ENCODE results near the gene CD226. TPM values are rescaled to one million over a fixed set of nuclear protein-coding genes. Genes with fewer than 3 reads are reported as not detected.
"Not testable (repeated sequence)": the region's sequence is repeated elsewhere in the genome, so short reads cannot be mapped to it uniquely, and the experiment has no call there.

CD226 gene
- polyA plus RNA-seq, 2 donors, result 0.10 to 0.15 TPM

GRCh38 chr18:69864802-69865201, 82.9 kb downstream of the CD226 start:
- not testable (repeated sequence) for H3K4me1 ChIP-seq (ENCODE audit: control insufficient read depth in 2 of 2, insufficient read depth in 2 of 2, low read length in 1 of 2); H3K27ac ChIP-seq (ENCODE audit: low read depth in 2 of 2, low read length in 1 of 2); H3K4me3 ChIP-seq (ENCODE audit: low read depth in 1 of 2, low read length in 2 of 2); H3K9me3 ChIP-seq (ENCODE audit: control insufficient read depth in 2 of 2, insufficient read depth in 1 of 2, low read depth in 1 of 2, low read length in 1 of 2); H3K27me3 ChIP-seq (ENCODE audit: control insufficient read depth in 1 of 2, insufficient read depth in 2 of 2, low read length in 2 of 2); H3K36me3 ChIP-seq (ENCODE audit: control insufficient read depth in 2 of 2, insufficient read depth in 2 of 2, low read length in 1 of 2)
- WGBS, 2 donors, result 81 to 85% methylated on average over 6 of the region's 6 CpGs

DNA sequence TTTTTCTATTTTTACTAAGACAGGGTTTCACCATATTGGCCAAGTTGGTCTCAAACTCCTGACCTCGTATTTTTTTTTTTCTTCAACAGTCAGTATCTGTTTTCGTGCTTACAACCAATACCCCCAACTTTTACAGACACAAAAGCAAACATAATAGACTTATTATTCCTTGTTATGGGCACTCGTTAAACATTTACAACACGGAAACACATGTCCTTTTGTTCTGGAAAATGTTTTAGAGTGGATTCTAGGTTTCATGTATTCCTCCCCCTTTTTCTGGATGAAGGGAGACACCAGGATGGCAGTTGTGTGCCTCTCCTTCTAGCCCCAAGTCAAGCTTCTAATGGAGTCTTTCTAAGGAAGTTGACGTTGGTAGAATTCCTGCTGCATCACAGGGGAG, 88.8 kb downstream of the CD226 start:
- H3K27ac ChIP-seq (ENCODE audit: low read depth in 2 of 2, low read length in 1 of 2), result no peak overlapping the region
- 76 to 83% methylated on average over 5 of the region's 5 CpGs for WGBS, 2 donors
- no peaks in the 10 kb centered on the region for H3K9me3 ChIP-seq (ENCODE audit: control insufficient read depth in 2 of 2, insufficient read depth in 1 of 2, low read depth in 1 of 2, low read length in 1 of 2)
- no peaks in the 10 kb centered on the region for H3K36me3 ChIP-seq (ENCODE audit: control insufficient read depth in 2 of 2, insufficient read depth in 2 of 2, low read length in 1 of 2)
- H3K27me3 ChIP-seq (ENCODE audit: control insufficient read depth in 1 of 2, insufficient read depth in 2 of 2, low read length in 2 of 2), result no peaks in the 10 kb centered on the region
- no peak overlapping the region for H3K4me3 ChIP-seq (ENCODE audit: low read depth in 1 of 2, low read length in 2 of 2)
- no peaks in the 10 kb centered on the region for H3K4me1 ChIP-seq (ENCODE audit: control insufficient read depth in 2 of 2, insufficient read depth in 2 of 2, low read length in 1 of 2)

- Histone ChIP-seq H3K4me1 (ENCODE audit: control insufficient read depth in 2 of 2, insufficient read depth in 2 of 2, low read length in 1 of 2) (no peaks in the 10 kb centered on the region), H3K4me3 (ENCODE audit: low read depth in 1 of 2, low read length in 2 of 2) (no peak overlapping the region), H3K9me3 (ENCODE audit: control insufficient read depth in 2 of 2, insufficient read depth in 1 of 2, low read depth in 1 of 2, low read length in 1 of 2) (no peaks in the 10 kb centered on the region), H3K27ac (ENCODE audit: low read depth in 2 of 2, low read length in 1 of 2) (no peak overlapping the region), H3K27me3 (ENCODE audit: control insufficient read depth in 1 of 2, insufficient read depth in 2 of 2, low read length in 2 of 2) (no peaks in the 10 kb centered on the region), H3K36me3 (ENCODE audit: control insufficient read depth in 2 of 2, insufficient read depth in 2 of 2, low read length in 1 of 2) (no peaks in the 10 kb centered on the region)
- WGBS, 2 donors, result 88 to 92% methylated on average over 1 of the region's 1 CpG
Measured at GRCh38 chr18:69854455-69854854, 93.2 kb downstream of the CD226 start.

DNA sequence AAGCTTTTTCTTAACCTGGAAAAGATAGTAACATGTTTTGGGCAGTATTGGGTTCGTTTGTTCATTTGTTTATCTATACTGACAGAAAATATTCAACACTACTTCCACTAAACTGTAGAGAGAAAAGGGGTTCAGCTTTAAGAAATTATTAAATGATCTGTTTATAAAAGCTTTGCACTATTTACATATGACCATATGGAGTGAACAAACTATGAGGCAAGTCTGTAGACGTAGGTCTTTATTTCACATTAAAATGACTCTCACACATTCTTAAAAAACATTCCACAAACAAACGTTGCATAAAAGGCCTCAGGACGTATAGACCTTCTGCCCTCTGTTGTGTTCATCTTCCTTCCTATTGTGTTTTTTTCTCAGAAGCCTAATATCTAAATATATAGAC, 94.6 kb downstream of the CD226 start:
- H3K4me1 ChIP-seq (ENCODE audit: control insufficient read depth in 2 of 2, insufficient read depth in 2 of 2, low read length in 1 of 2), result no peaks in the 10 kb centered on the region
- no peaks in the 10 kb centered on the region for H3K27me3 ChIP-seq (ENCODE audit: control insufficient read depth in 1 of 2, insufficient read depth in 2 of 2, low read length in 2 of 2)
- no peak overlapping the region for H3K4me3 ChIP-seq (ENCODE audit: low read depth in 1 of 2, low read length in 2 of 2)
- no peaks in the 10 kb centered on the region for H3K9me3 ChIP-seq (ENCODE audit: control insufficient read depth in 2 of 2, insufficient read depth in 1 of 2, low read depth in 1 of 2, low read length in 1 of 2)
- WGBS, 2 donors, result 45 to 51% methylated on average over 4 of the region's 4 CpGs
- no peak overlapping the region for H3K27ac ChIP-seq (ENCODE audit: low read depth in 2 of 2, low read length in 1 of 2)
- H3K36me3 ChIP-seq (ENCODE audit: control insufficient read depth in 2 of 2, insufficient read depth in 2 of 2, low read length in 1 of 2), result no peaks in the 10 kb centered on the region

- Histone ChIP-seq H3K36me3 (ENCODE audit: control insufficient read depth in 2 of 2, insufficient read depth in 2 of 2, low read length in 1 of 2) (no peaks in the 10 kb centered on the region), H3K27ac (ENCODE audit: low read depth in 2 of 2, low read length in 1 of 2) (no peak overlapping the region), H3K4me1 (ENCODE audit: control insufficient read depth in 2 of 2, insufficient read depth in 2 of 2, low read length in 1 of 2) (no peaks in the 10 kb centered on the region), H3K27me3 (ENCODE audit: control insufficient read depth in 1 of 2, insufficient read depth in 2 of 2, low read length in 2 of 2) (no peaks in the 10 kb centered on the region), H3K4me3 (ENCODE audit: low read depth in 1 of 2, low read length in 2 of 2) (no peak overlapping the region), H3K9me3 (ENCODE audit: control insufficient read depth in 2 of 2, insufficient read depth in 1 of 2, low read depth in 1 of 2, low read length in 1 of 2) (no peaks in the 10 kb centered on the region)
- WGBS, 2 donors, result 69 to 76% methylated on average over 8 of the region's 8 CpGs
Measured at GRCh38 chr18:69845593-69846506, 101.8 kb downstream of the CD226 start.

DNA sequence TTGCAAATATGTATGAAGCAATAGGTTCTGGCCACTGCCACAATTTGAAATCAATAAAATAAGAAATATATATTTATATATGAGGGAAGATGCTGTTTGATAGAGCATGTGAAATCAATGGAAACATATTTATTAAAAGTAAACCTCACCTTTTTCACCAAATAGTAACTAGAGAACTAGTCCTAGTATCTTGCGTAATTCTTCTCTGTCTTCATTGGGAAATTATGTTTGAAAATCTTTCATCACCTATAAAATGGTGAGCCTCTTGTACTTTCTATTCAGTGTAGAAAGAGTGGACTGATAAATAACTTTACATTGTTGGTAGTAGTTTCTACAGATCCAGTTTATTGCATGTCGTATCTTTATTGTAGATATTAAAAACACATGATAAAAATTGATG, 103.0 kb downstream of the CD226 start:
- Histone ChIP-seq H3K27me3 (ENCODE audit: control insufficient read depth in 1 of 2, insufficient read depth in 2 of 2, low read length in 2 of 2) (no peaks in the 10 kb centered on the region), H3K36me3 (ENCODE audit: control insufficient read depth in 2 of 2, insufficient read depth in 2 of 2, low read length in 1 of 2) (no peaks in the 10 kb centered on the region), H3K4me3 (ENCODE audit: low read depth in 1 of 2, low read length in 2 of 2) (no peak overlapping the region), H3K4me1 (ENCODE audit: control insufficient read depth in 2 of 2, insufficient read depth in 2 of 2, low read length in 1 of 2) (no peaks in the 10 kb centered on the region), H3K27ac (ENCODE audit: low read depth in 2 of 2, low read length in 1 of 2) (no peak overlapping the region), H3K9me3 (ENCODE audit: control insufficient read depth in 2 of 2, insufficient read depth in 1 of 2, low read depth in 1 of 2, low read length in 1 of 2) (no peaks in the 10 kb centered on the region)
- 86 to 93% methylated on average over 2 of the region's 2 CpGs for WGBS, 2 donors

- Histone ChIP-seq H3K27ac (ENCODE audit: low read depth in 2 of 2, low read length in 1 of 2) (no peak overlapping the region), H3K4me3 (ENCODE audit: low read depth in 1 of 2, low read length in 2 of 2) (no peak overlapping the region), H3K27me3 (ENCODE audit: control insufficient read depth in 1 of 2, insufficient read depth in 2 of 2, low read length in 2 of 2) (no peaks in the 10 kb centered on the region), H3K4me1 (ENCODE audit: control insufficient read depth in 2 of 2, insufficient read depth in 2 of 2, low read length in 1 of 2) (no peaks in the 10 kb centered on the region), H3K36me3 (ENCODE audit: control insufficient read depth in 2 of 2, insufficient read depth in 2 of 2, low read length in 1 of 2) (no peaks in the 10 kb centered on the region), H3K9me3 (ENCODE audit: control insufficient read depth in 2 of 2, insufficient read depth in 1 of 2, low read depth in 1 of 2, low read length in 1 of 2) (peaks cover 0 to 3% of the 10 kb centered on the region in 2 donors)
- WGBS, 2 donors, result 74 to 75% methylated on average over 5 of the region's 5 CpGs
Measured at GRCh38 chr18:69843015-69843414, 104.7 kb downstream of the CD226 start.

- Histone ChIP-seq H3K9me3 (ENCODE audit: control insufficient read depth in 2 of 2, insufficient read depth in 1 of 2, low read depth in 1 of 2, low read length in 1 of 2) (peaks cover 0 to 3% of the 10 kb centered on the region in 2 donors), H3K4me1 (ENCODE audit: control insufficient read depth in 2 of 2, insufficient read depth in 2 of 2, low read length in 1 of 2) (no peaks in the 10 kb centered on the region), H3K36me3 (ENCODE audit: control insufficient read depth in 2 of 2, insufficient read depth in 2 of 2, low read length in 1 of 2) (no peaks in the 10 kb centered on the region), H3K27me3 (ENCODE audit: control insufficient read depth in 1 of 2, insufficient read depth in 2 of 2, low read length in 2 of 2) (peaks cover 0 to 2% of the 10 kb centered on the region in 2 donors), H3K27ac (ENCODE audit: low read depth in 2 of 2, low read length in 1 of 2) (no peak overlapping the region), H3K4me3 (ENCODE audit: low read depth in 1 of 2, low read length in 2 of 2) (no peak overlapping the region)
- 91 to 93% methylated on average over 9 of the region's 9 CpGs for WGBS, 2 donors
Measured at GRCh38 chr18:69841117-69841516, 106.6 kb downstream of the CD226 start.

GRCh38 chr18:69840445-69840844, 107.2 kb downstream of the CD226 start:
- Histone ChIP-seq H3K27me3 (ENCODE audit: control insufficient read depth in 1 of 2, insufficient read depth in 2 of 2, low read length in 2 of 2) (peaks cover 0 to 2% of the 10 kb centered on the region in 2 donors), H3K4me3 (ENCODE audit: low read depth in 1 of 2, low read length in 2 of 2) (no peak overlapping the region), H3K27ac (ENCODE audit: low read depth in 2 of 2, low read length in 1 of 2) (no peak overlapping the region), H3K4me1 (ENCODE audit: control insufficient read depth in 2 of 2, insufficient read depth in 2 of 2, low read length in 1 of 2) (no peaks in the 10 kb centered on the region), H3K9me3 (ENCODE audit: control insufficient read depth in 2 of 2, insufficient read depth in 1 of 2, low read depth in 1 of 2, low read length in 1 of 2) (peaks cover 0 to 3% of the 10 kb centered on the region in 2 donors), H3K36me3 (ENCODE audit: control insufficient read depth in 2 of 2, insufficient read depth in 2 of 2, low read length in 1 of 2) (no peaks in the 10 kb centered on the region)
- 91 to 92% methylated on average over 7 of the region's 7 CpGs for WGBS, 2 donors

DNA sequence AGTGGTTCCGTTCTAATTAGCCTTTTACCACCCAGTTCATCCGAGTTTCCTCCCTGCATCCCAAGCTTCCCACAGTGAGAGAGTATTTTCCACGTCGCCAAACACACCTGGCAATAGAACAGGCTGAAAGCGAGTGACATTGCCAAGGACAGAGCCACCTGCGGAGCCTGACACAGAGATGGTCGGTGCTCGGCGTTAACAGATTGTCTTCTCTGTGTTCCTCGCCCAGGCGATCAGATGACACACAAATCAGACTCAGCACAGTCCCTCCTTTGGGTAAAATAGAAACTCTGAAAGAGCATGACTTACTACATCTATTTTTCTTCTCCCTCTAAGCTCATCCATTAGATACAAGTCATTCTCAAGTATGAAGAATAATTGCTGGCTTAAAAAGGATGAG, 107.7 kb downstream of the CD226 start:
- Histone ChIP-seq H3K27me3 (ENCODE audit: control insufficient read depth in 1 of 2, insufficient read depth in 2 of 2, low read length in 2 of 2) (peaks cover 0 to 2% of the 10 kb centered on the region in 2 donors), H3K4me1 (ENCODE audit: control insufficient read depth in 2 of 2, insufficient read depth in 2 of 2, low read length in 1 of 2) (no peaks in the 10 kb centered on the region), H3K27ac (ENCODE audit: low read depth in 2 of 2, low read length in 1 of 2) (no peak overlapping the region), H3K4me3 (ENCODE audit: low read depth in 1 of 2, low read length in 2 of 2) (no peak overlapping the region), H3K36me3 (ENCODE audit: control insufficient read depth in 2 of 2, insufficient read depth in 2 of 2, low read length in 1 of 2) (no peaks in the 10 kb centered on the region), H3K9me3 (ENCODE audit: control insufficient read depth in 2 of 2, insufficient read depth in 1 of 2, low read depth in 1 of 2, low read length in 1 of 2) (peaks cover 0 to 3% of the 10 kb centered on the region in 2 donors)
- WGBS, 2 donors, result 88 to 92% methylated on average over 11 of the region's 11 CpGs
